Measurements from ENCODE around the gene RGMB.

GRCh38 chr5:98783051-98783649 is 9.7 kb downstream of the RGMB start:
- TF ChIP-seq EZH2phosphoT487 (IDR thresholded peaks at IDR 0.05; ENCODE audit: insufficient read depth, low read depth) (no peak), EZH2 (IDR thresholded peaks at IDR 0.05; ENCODE audit: insufficient read depth, poor library complexity, severe bottlenecking) (no peak)
